NCI-H345 (cell line): Measurements from ENCODE around the gene CDKAL1.
A peak's percentile ranks its signal among the peaks of the same experiment; 100 is the strongest.
"Not testable (repeated sequence)": the region's sequence is repeated elsewhere in the genome, so short reads cannot be mapped to it uniquely, and the experiment has no call there.

Experiments used
- DNase-seq: peaks from one replicate; lab custom pipeline; 2025; lab: John Stamatoyannopoulos, UW

Gene CDKAL1

GRCh38 chr6:20639161-20639560, 104.9 kb downstream of the CDKAL1 start:
- no peak for DNase-seq

- DNase-seq: no peak
These were observed 105.9 kb downstream of the CDKAL1 start for GRCh38 chr6:20640181-20640580.

- no peak for DNase-seq
These were observed 108.2 kb downstream of the CDKAL1 start for GRCh38 chr6:20642441-20642840.

- DNase-seq: no peak
These were observed 110.6 kb downstream of the CDKAL1 start for GRCh38 chr6:20644667-20645370.

- DNase-seq: not testable (repeated sequence)
These were observed 111.3 kb downstream of the CDKAL1 start for GRCh38 chr6:20645572-20645971.

- no peak for DNase-seq
These were observed 113.3 kb downstream of the CDKAL1 start for GRCh38 chr6:20647585-20647984.

- not testable (repeated sequence) for DNase-seq
These were observed 115.6 kb downstream of the CDKAL1 start for GRCh38 chr6:20649696-20650470.

- DNase-seq: no peak
These were observed 118.2 kb downstream of the CDKAL1 start for GRCh38 chr6:20652299-20653084.

- DNase-seq: no peak
These were observed 118.8 kb downstream of the CDKAL1 start for GRCh38 chr6:20653085-20653479.

- DNase-seq: no peak
These were observed 121.1 kb downstream of the CDKAL1 start for GRCh38 chr6:20655317-20655716.

- DNase-seq: no peak
These were observed 123.1 kb downstream of the CDKAL1 start for GRCh38 chr6:20657274-20657800.

GRCh38 chr6:20658053-20658452, 123.8 kb downstream of the CDKAL1 start:
- DNase-seq: no peak

- DNase-seq: no peak
These were observed 124.3 kb downstream of the CDKAL1 start for GRCh38 chr6:20658516-20658915.

GRCh38 chr6:20660534-20660933, 126.3 kb downstream of the CDKAL1 start:
- no peak for DNase-seq

- peak; percentile 81 for DNase-seq
These were observed 127.5 kb downstream of the CDKAL1 start for GRCh38 chr6:20661721-20662120.

GRCh38 chr6:20664250-20664649, 130.0 kb downstream of the CDKAL1 start:
- DNase-seq: peak; percentile 25

GRCh38 chr6:20665290-20665689, 131.0 kb downstream of the CDKAL1 start:
- DNase-seq: no peak

- no peak for DNase-seq
These were observed 135.5 kb downstream of the CDKAL1 start for GRCh38 chr6:20669571-20670314.

GRCh38 chr6:20670750-20671149, 136.5 kb downstream of the CDKAL1 start:
- no peak for DNase-seq

- DNase-seq: no peak
These were observed 137.8 kb downstream of the CDKAL1 start for GRCh38 chr6:20672038-20672437.

GRCh38 chr6:20673458-20673857, 139.2 kb downstream of the CDKAL1 start:
- DNase-seq: no peak

GRCh38 chr6:20674664-20675063, 140.4 kb downstream of the CDKAL1 start:
- DNase-seq: no peak
